HG03175 (cell line): ENCODE results near the gene PEMT.

Source experiments
- ATAC-seq: cut with Tn5 transposase; IDR thresholded peaks from one replicate; pipeline ENCODE4 v1.9.1; 2021; ENCODE audit warnings: mild to moderate bottlenecking, moderate library complexity; ENCODE audit not compliant: unreplicated experiment

PEMT gene

GRCh38 chr17:17515934-17516930, 75.3 kb downstream of the PEMT start:
- ATAC-seq = no peak

GRCh38 chr17:17514993-17515933, 76.2 kb downstream of the PEMT start:
- no peak for ATAC-seq

DNA sequence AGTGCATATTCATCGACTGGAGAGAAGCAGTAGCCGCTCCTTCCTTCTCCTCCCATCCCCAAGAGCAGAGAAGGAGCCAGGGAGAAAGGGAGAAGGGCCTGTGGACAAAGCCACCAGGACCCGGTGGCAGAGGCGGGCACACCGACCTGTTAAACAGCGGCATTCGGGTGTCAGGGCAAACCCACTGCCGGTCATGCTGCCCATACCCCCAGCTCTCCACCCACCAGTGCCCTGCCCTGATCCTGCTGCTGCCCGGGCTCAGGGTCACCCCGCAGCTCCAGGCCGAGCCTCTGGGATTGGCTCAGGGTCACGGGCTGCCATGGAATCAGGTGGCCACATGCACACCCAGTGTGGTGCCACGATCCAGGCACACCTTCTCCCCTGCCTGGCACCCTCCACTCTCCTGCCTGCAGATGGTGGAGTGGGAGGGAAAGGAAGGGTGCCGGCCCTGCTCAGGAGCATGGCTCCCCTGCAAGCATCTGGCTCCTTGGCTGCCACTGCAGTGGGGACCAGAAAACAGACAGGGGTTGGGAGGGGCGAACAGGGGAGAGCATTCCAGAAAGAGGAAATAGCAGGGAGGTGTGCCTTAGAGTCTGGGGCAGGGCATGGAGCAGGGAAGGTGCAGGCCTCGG, 77.0 kb downstream of the PEMT start:
- ATAC-seq = no peak

- ATAC-seq = no peak
These were observed 77.9 kb downstream of the PEMT start for GRCh38 chr17:17513626-17514025.

GRCh38 chr17:17512866-17513265, 78.6 kb downstream of the PEMT start:
- no peak for ATAC-seq

DNA sequence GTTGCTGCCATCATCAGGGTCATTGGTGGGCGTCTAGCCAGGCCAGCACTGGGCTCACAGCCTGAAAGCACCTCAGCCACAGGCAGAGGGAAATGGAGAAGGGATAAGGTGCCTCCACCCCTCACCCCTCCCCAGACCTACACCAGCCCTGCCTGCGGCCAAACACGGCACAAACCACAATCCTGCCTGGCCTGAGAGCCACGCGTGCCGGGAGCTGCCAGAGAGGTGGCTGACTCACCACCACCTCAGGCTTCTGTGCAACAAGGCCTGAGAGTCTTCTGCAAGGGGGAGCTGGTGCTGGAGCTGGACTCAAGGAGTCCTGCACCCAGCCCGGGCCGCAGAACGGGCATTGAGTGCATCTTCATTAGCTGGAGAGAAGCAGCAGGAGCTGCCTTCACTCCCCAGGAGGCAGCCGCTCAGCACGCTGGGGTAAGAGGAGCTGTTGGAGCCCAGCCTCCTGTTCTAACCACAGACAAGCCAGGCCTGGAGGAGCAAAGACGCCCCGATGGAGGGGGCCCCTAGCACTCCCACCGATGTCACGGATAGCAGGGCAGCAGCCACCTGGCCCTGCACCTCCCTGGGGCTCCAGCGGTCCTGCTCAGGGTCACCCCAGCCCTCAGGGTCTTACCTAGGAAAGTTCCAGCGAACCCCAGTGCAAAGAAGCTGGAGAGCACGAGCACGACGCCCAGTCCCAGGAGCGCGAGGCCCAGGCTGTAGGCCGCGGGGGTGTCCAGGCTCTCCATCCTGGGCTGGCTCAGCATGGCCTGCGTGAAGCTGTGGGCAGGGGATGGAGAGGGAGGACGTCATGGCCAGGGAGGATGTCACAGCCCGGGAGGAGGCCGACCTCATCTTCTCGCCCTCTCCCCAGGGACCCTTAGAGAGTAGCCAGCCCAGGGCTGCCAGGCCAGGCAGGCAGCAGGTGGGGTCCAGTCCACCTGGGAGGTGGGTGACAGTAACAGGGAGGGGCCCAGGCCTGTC, 79.3 kb downstream of the PEMT start:
- no peak for ATAC-seq

- no peak for ATAC-seq
These were observed 80.2 kb downstream of the PEMT start for GRCh38 chr17:17511293-17511741.

- no peak for ATAC-seq
These were observed 80.8 kb downstream of the PEMT start for GRCh38 chr17:17510456-17511292.

DNA sequence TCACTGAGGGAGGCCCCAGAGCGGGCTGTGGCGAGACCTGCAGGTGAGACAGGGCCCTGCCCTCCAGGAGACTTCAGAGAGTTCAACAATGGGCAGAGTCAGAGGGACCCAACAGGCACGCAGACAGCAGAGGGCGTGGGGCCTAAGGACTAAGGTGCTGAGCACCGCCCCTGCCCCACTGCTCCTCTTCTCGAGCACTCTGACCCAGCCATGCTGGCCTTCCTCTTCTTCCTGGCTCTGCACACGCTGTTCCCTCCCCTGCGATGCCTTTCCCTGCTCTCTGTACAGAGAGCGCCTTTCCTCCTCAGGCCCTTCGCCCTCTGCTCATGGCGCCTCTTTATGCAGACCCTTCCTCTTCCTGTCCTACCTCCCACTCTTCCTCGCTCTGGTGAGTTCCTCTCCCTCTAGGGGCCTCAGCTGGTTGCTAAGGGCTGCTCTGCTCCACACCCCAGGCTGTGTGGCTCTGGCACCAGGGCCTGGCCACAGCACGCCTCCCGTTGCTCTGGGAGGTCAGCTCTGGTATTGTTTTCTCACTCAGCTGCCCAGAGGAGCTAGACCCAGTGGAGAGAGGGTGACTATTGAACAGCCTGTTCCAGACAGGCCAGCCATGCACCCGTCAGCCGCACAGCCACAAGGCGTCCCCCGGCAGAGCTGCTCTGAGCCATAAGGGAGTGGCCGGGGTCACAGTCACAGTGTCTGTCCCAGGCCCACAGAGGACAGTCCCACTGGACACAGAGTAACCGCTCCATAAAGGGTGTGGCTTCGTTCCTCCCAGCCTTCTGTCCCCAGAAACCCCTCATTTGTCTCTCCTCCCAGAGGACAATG, 81.7 kb downstream of the PEMT start:
- no peak for ATAC-seq

DNA sequence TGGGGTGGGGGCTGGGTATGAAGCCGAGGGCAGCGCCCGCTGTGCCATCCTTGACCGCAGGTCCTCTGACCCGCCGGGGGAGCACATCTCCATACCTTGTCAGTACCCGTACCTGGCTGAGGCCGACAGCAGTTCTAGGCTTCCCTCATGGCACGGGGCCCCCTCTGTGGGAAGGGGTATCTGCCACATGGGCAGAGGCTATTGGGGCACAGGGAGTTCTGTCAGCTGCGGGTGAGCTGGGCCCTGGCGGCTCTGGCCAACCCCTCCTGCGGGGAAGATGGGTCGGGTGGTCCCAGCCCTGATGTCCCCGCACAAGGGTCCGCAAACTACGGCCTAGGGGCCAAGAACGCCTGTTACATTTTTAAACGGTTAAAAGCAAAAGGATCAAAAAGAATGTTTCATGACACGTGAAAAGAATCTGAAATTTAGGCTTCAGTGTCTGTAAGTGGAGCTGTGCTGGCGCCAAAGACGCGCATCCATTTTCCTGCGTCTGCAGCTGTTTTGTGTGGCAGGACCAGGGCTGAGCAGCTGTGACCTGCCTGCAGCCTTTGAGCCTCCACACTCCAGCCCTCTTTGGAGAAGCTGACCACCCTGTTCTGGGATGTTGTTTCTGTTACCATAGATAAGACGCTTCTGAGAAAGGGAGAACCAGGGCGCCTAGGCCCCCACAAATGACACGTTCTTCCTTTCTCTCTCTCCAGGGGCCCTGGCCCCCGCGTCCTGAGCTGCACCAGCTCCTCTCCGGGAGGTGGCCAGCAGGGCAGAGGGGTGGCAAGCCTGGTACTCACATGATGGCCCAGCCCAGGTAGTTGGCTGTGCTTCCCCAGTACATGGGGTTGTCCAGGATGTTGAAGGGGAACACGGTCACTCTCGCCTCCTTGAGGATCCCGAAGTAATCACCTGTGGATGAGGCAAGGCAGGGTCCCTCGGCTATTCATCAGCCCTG, 82.6 kb downstream of the PEMT start:
- no peak for ATAC-seq

GRCh38 chr17:17508019-17508535, 83.4 kb downstream of the PEMT start:
- no peak for ATAC-seq

GRCh38 chr17:17507465-17508011, 84.0 kb downstream of the PEMT start:
- ATAC-seq = no peak

- no peak for ATAC-seq
These were observed 84.5 kb downstream of the PEMT start for GRCh38 chr17:17506893-17507464.

DNA sequence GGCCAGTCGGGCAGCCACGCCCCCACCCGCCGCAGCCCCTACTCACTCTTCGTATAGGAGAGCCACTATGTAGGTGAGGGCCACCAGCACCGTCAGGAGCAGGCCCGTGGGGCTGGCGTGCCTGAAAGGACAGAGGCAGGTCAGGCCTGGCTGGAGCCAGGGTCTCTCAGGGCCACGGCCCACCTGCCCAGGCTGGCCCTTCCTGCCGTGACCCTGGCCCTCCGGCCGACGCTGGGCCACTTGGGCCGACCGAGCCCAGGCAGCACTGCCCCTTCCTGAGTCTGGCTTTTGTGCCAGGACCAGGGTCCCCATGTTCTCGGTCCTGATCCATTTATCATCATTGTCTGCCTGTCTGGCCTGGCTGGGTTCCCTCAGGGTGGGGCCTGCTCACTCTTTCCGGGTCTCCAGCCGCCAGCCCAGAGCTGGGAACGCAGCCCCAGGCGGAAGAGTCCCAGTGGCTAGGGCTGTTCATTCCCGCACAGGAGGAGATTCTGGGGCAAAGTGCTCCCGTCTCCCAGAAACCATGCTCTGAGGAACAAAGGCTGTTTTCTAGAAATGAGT, 85.2 kb downstream of the PEMT start:
- no peak for ATAC-seq

- ATAC-seq = no peak
These were observed 85.8 kb downstream of the PEMT start for GRCh38 chr17:17505610-17506171.
